Neural crest cell (in vitro differentiated cells): ENCODE measurements around the gene FAM151A. TPM values are rescaled to one million over a fixed set of nuclear protein-coding genes. Genes with fewer than 3 reads are reported as not detected.

ENCODE experiments used
- DNase-seq: peaks from one replicate; pipeline ENCODE4 v3.0.0; 2021; ENCODE audit warnings: low read depth, mixed read lengths, low spot score
- H3K27ac Mint-ChIP-seq: one replicate; pipeline ENCODE4 v1.8.0; 2021; ENCODE audit warnings: mild to moderate bottlenecking, mixed read lengths; ENCODE audit not compliant: unreplicated experiment
- H3K27me3 Mint-ChIP-seq: 2 replicates; pipeline ENCODE4 v1.8.0; 2021; ENCODE audit warnings: low read depth, mild to moderate bottlenecking, mixed read lengths
- H3K36me3 Mint-ChIP-seq: 2 replicates; pipeline ENCODE4 v1.8.0; 2021; ENCODE audit warnings: low read depth, mild to moderate bottlenecking, mixed read lengths
- H3K4me1 Mint-ChIP-seq: 2 replicates; pipeline ENCODE4 v1.8.0; 2021; ENCODE audit warnings: mixed read lengths
- H3K4me3 Mint-ChIP-seq: one replicate; pipeline ENCODE4 v1.8.0; 2021; ENCODE audit warnings: mild to moderate bottlenecking, mixed read lengths
- H3K9me3 Mint-ChIP-seq: 2 replicates; pipeline ENCODE4 v1.8.0; 2021; ENCODE audit warnings: mixed read lengths
- CTCF ChIP-seq: fragments of 200-600 bp; sonication (generic); conservative IDR thresholded peaks from 2 replicates; pipeline ENCODE4 v1.5.0; 2021; ENCODE audit warnings: antibody characterized with exemption, mild to moderate bottlenecking
- total RNA-seq: library from RNA; stranded (reverse); gene quantifications from 2 replicates; pipeline ENCODE4 v1.2.1, GENCODE V29; 2021

The FAM151A gene
- total RNA-seq, 1 donor from 2014 or later = not detected

GRCh38 chr1:54604051-54604450 is 19.3 kb downstream of the FAM151A start:
- TF ChIP-seq CTCF = no peak
- Mint-ChIP-seq H3K9me3 (no peaks in the 10 kb centered on the region), H3K36me3 (no peaks in the 10 kb centered on the region), H3K27me3 (no peaks in the 10 kb centered on the region), H3K4me3 (no peak overlapping the region), H3K4me1 (no peaks in the 10 kb centered on the region), H3K27ac (peak overlapping the region; percentile 43)
- DNase-seq = no peak

GRCh38 chr1:54603241-54603640 is 20.1 kb downstream of the FAM151A start:
- no peak for TF ChIP-seq CTCF
- no peak overlapping the region for H3K4me3 Mint-ChIP-seq
- H3K27ac Mint-ChIP-seq = no peak overlapping the region
- H3K27me3 Mint-ChIP-seq = no peaks in the 10 kb centered on the region
- no peaks in the 10 kb centered on the region for H3K36me3 Mint-ChIP-seq
- no peaks in the 10 kb centered on the region for H3K9me3 Mint-ChIP-seq
- no peaks in the 10 kb centered on the region for H3K4me1 Mint-ChIP-seq
- no peak for DNase-seq

GRCh38 chr1:54602554-54602953 is 20.8 kb downstream of the FAM151A start:
- Mint-ChIP-seq H3K36me3 (no peaks in the 10 kb centered on the region), H3K27me3 (no peaks in the 10 kb centered on the region), H3K4me1 (no peaks in the 10 kb centered on the region), H3K4me3 (no peak overlapping the region), H3K9me3 (no peaks in the 10 kb centered on the region), H3K27ac (peak overlapping the region; percentile 12)
- DNase-seq = no peak
- no peak for TF ChIP-seq CTCF

GRCh38 chr1:54601730-54602129 is 21.6 kb downstream of the FAM151A start:
- Mint-ChIP-seq H3K4me3 (no peak overlapping the region), H3K9me3 (no peaks in the 10 kb centered on the region), H3K27me3 (no peaks in the 10 kb centered on the region), H3K36me3 (no peaks in the 10 kb centered on the region), H3K27ac (no peak overlapping the region), H3K4me1 (no peaks in the 10 kb centered on the region)
- TF ChIP-seq CTCF = no peak
- DNase-seq = no peak

GRCh38 chr1:54600947-54601721 is 22.2 kb downstream of the FAM151A start:
- no peak for TF ChIP-seq CTCF
- no peaks in the 10 kb centered on the region for H3K9me3 Mint-ChIP-seq
- H3K27ac Mint-ChIP-seq = no peak overlapping the region
- no peaks in the 10 kb centered on the region for H3K36me3 Mint-ChIP-seq
- no peaks in the 10 kb centered on the region for H3K4me1 Mint-ChIP-seq
- no peak overlapping the region for H3K4me3 Mint-ChIP-seq
- H3K27me3 Mint-ChIP-seq = no peaks in the 10 kb centered on the region
- no peak for DNase-seq
